GM19395 (cell line): ENCODE results near the gene OIP5.
"Not testable (repeated sequence)": the region's sequence is repeated elsewhere in the genome, so short reads cannot be mapped to it uniquely, and the experiment has no call there.

Source experiments
- ATAC-seq: cut with Tn5 transposase; IDR thresholded peaks from one replicate; pipeline ENCODE4 v1.9.1; 2021; ENCODE audit warnings: mild to moderate bottlenecking, moderate library complexity; ENCODE audit not compliant: unreplicated experiment

The OIP5 gene

GRCh38 chr15:41332194-41333025, at the start of gene OIP5, which contains the start of gene NUSAP1:
TSS of gene OIP5 (minus strand) at chr15:41332591. CDS start at chr15:41332561, 30 bp downstream.
TSS of gene NUSAP1 (plus strand) at chr15:41332881. CDS start at chr15:41332958, 77 bp downstream.
- peak; percentile 89 for ATAC-seq

- no peak for ATAC-seq
Measured at GRCh38 chr15:41377978-41378377, 45.6 kb upstream of the OIP5 start.

GRCh38 chr15:41367418-41367817, 35.0 kb upstream of the OIP5 start:
- no peak for ATAC-seq

GRCh38 chr15:41354371-41354770, 22.0 kb upstream of the OIP5 start:
- ATAC-seq, result no peak

GRCh38 chr15:41350057-41350717, 17.8 kb upstream of the OIP5 start:
- no peak for ATAC-seq

GRCh38 chr15:41347236-41347635, 14.8 kb upstream of the OIP5 start:
- ATAC-seq, result no peak

- ATAC-seq, result no peak
Measured at GRCh38 chr15:41341519-41341918, 9.1 kb upstream of the OIP5 start.

- no peak for ATAC-seq
Measured at GRCh38 chr15:41340189-41340695, 7.9 kb upstream of the OIP5 start.

GRCh38 chr15:41337631-41338522, 5.5 kb upstream of the OIP5 start:
- no peak for ATAC-seq

GRCh38 chr15:41337047-41337446, 4.7 kb upstream of the OIP5 start:
- ATAC-seq, result no peak

GRCh38 chr15:41336549-41336948, 4.2 kb upstream of the OIP5 start:
- no peak for ATAC-seq

GRCh38 chr15:41334293-41335120, 2.1 kb upstream of the OIP5 start:
- ATAC-seq, result no peak

GRCh38 chr15:41333026-41333562, 703 bp upstream of the OIP5 start:
- no peak for ATAC-seq

- no peak for ATAC-seq
Measured at GRCh38 chr15:41331833-41332193, 578 bp downstream of the OIP5 start.

GRCh38 chr15:41331281-41331680, 1.1 kb downstream of the OIP5 start:
- ATAC-seq, result no peak

- ATAC-seq, result no peak
Measured at GRCh38 chr15:41323611-41324010, 8.8 kb downstream of the OIP5 start.

- not testable (repeated sequence) for ATAC-seq
Measured at GRCh38 chr15:41320805-41321330, 11.5 kb downstream of the OIP5 start.

GRCh38 chr15:41309226-41309905, 23.0 kb downstream of the OIP5 start:
- ATAC-seq, result peak; percentile 60

GRCh38 chr15:41307679-41308078, 24.7 kb downstream of the OIP5 start:
- ATAC-seq, result no peak
